Head of caudate nucleus (tissue), 42 donors: ENCODE measurements around the gene LRRC23.
"Not testable (repeated sequence)": the region's sequence is repeated elsewhere in the genome, so short reads cannot be mapped to it uniquely, and the experiment has no call there.

Source experiments
- DNase-seq, 42 donors: peaks; one replicate each; pipeline versions ENCODE4 v3.0.0 to v3.0.0-alpha.2; 2020 to 2021; ENCODE audit warnings: mixed read lengths in 7 of 42
- intact Hi-C: fragments of 100-400 bp; cut with DNase I; formaldehyde crosslinking; loops from one replicate; pipeline ENCODE4 v1.15.0; 2022

The LRRC23 gene, protein sequence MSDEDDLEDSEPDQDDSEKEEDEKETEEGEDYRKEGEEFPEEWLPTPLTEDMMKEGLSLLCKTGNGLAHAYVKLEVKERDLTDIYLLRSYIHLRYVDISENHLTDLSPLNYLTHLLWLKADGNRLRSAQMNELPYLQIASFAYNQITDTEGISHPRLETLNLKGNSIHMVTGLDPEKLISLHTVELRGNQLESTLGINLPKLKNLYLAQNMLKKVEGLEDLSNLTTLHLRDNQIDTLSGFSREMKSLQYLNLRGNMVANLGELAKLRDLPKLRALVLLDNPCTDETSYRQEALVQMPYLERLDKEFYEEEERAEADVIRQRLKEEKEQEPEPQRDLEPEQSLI

DNA sequence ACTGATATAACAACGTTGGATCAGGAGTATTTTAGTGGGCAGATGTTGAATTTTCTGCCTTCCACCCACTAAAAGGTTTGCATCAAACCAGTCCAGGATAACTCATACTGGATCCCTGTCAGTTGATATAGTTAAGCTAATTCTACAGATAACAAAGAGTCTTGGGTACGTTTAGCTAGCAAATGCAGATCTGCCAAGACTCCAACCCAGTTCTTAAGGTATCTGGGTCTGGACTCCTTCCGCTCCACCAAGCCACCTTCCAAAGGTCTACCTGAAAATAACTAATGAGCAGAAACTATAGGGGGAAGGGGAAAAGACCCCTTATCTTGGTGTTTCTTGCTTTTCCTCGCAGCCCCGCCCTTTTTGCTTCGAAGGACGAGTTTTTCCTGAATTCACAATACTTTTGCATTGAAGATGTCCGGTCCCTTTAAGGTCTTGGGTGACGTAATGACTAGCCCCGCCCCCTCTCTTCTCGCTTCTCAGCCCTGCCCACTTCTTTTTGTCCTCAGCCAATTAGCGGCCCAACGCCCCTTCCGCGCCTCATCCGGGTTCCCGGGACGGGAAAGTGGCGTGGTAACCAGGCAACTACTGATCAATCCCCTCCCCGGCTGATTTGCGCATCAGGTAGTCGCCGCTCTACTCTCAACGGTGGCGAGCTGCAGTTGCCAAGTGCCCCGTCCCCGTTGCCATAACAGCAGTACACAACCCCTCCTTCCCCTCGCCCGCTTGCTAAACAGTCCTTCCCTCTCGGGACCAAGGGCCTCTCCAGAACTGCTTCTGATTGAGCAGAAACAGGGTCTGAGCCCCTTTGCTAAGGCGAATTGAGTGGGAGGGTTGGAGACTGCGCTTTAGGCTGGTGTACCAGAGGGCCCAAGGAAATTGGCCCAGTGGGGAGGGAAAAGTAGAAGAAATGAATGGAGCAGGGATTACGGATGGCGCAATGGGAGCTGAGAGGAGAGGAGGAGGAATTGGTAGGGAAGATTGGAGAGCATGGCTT, at the start of gene LRRC23:
LRRC23 (plus strand) TSS at position 543 of the 997 bp plus-strand sequence. CDS start 812 bp downstream, outside the sequence.
- DNase-seq = peak; percentile 97 to 100 (median 99)
- intact Hi-C loops = no loop called here

DNA sequence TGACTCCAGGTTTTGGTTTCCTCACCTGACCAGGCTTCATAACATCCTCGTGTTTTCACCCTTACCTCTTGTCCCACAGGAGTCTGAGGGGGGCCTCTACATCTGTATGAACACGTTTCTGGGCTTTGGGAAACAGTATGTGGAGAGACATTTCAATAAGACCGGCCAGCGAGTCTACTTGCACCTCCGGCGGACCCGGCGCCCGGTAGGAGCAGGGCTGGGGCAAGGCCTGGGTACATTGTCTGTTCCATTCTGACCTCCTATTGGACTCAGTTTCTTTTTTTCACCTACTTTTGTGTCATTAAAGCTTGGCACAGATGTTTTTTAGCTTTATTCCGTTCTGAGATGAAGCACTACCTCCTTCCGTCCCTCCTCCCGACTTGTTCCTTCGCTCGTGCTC, 49.3 kb upstream of the LRRC23 start:
- DNase-seq = no peak
- intact Hi-C loops = no loop called here

DNA sequence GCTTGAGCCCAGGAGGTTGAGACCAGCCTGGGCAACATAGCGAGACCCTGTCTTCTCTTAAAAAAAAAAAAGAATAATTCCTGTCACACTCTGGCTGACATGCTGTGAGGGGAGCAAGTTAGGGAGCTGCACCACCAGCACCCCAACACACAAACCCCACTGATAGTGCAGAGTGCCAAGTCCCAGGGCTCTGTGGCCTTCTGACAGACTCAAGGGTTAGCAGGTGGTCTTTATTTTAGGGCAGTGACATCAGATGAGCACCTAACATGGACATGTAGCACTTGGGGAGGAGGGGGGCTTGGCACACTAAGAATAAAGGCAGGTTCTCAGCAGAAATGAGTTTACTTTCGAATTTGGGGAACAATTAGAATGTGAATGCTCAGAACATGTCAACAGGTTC, 45.8 kb upstream of the LRRC23 start:
- no peak for DNase-seq
- intact Hi-C loops = no loop called here

DNA sequence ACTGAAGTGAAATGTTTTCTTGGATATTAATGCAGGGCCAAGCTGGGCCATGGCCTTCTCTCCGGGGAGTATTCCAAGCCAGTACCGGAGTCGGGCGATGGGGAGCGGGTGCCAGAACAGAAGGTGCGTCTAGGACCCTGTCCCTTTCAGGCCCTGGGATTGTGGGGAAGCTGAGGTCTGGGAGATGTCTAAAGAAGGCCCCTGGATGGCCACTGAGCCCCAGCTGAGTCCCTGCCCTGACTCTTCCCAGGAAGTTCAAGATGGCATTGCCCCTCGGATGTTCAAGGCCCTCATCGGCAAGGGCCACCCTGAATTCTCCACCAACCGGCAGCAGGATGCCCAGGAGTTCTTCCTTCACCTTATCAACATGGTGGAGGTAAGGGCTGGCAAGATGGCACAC, 44.5 kb upstream of the LRRC23 start:
- intact Hi-C loops = no loop called here

DNA sequence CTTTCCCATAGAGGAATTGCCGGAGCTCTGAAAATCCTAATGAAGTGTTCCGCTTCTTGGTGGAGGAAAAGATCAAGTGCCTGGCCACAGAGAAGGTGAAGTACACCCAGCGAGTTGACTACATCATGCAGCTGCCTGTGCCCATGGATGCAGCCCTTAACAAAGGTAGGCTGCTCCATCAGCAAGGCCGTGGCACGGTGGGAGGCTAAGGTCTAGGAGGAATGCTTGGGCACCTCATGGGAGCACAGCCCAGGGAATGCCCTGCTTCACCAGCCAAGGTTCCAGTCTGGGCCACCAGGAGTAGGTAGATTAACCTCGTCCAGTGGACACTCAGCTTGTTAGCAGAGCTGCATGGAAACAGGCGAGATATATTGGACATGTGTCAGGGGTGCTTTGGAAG, 43.7 kb upstream of the LRRC23 start:
- intact Hi-C loops = no loop called here
- no peak for DNase-seq

More for the DNA sequence above, 44.5 kb upstream of the LRRC23 start:
- DNase-seq = no peak

DNA sequence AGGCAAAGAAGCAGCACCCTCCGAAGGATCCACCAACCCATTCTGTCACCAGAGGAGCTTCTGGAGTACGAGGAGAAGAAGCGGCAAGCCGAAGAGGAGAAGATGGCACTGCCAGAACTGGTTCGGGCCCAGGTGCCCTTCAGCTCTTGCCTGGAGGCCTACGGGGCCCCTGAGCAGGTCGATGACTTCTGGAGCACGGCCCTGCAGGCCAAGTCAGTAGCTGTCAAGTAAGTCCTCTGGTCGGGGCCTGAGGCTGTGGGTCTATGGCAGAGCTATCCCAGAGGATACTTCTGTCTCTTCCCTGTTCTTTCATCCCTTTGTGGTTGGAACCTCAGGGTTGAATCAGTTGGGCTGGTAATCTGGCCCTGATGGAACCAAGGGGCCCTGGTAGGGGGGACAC, 43.2 kb upstream of the LRRC23 start:
- DNase-seq = no peak
- intact Hi-C loops = no loop called here

DNA sequence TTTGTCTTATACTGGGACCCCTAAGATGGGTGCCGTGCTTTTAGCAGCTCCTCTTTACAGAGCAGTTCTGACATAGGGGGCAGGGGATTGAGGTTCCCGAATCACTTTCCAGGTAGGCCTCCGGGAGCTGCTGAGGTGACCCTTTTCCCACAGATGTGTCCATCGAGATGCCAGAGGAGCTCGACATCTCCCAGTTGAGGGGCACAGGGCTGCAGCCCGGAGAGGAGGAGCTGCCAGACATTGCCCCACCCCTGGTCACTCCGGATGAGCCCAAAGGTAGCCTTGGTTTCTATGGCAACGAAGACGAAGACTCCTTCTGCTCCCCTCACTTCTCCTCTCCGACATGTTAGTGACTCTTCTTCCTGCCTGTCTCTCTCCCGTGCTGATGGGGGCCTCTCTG, 41.6 kb upstream of the LRRC23 start:
- no peak for DNase-seq
- intact Hi-C loops = no loop called here

DNA sequence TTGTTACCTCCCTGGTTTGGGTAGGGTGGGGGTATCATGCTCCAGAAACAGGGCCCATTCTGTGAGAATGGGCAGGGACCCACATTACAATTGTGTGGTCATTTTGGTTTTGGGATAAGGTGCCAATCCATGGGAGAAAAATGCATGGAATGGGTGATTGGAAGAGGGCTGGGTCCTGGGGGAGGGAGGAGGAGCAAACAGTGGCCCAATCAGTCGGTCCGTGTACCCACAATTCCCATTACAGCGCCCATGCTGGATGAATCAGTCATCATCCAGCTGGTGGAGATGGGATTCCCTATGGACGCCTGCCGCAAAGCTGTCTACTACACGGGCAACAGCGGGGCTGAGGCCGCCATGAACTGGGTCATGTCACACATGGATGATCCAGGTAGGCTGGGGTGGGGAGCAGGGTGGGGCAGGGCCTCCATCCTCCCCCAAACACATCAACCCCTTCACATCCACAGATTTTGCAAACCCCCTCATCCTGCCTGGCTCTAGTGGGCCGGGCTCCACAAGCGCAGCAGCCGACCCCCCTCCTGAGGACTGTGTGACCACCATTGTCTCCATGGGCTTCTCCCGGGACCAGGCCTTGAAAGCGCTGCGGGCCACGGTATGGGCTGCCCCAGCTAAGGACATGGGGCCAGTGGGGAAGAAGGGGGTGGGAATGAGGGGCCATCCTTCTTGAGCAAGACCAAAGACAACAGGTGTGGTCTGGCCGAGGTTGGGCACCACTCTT, 40.9 kb upstream of the LRRC23 start:
- intact Hi-C loops = no loop called here
- DNase-seq = no peak

DNA sequence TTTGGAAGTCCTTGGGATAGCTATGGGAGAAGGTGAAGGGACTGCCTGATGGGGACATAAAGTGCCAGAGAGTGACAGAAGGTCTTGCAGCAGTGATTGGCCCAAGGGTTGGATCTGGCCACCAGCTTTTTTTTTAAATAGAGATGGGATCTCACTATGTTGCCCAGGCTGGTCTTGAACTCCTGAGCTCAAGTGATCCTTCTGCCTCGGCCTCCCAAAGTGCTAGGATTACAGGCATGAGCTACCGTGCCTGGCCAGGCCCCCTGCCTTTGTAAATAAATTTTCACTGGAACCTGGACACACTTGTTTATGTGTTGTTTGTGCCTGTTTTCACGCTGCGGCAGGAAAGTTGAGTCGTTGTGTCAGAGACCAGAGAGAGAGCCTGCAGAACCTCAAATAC, 39.3 kb upstream of the LRRC23 start:
- intact Hi-C loops = not testable (repeated sequence)

DNA sequence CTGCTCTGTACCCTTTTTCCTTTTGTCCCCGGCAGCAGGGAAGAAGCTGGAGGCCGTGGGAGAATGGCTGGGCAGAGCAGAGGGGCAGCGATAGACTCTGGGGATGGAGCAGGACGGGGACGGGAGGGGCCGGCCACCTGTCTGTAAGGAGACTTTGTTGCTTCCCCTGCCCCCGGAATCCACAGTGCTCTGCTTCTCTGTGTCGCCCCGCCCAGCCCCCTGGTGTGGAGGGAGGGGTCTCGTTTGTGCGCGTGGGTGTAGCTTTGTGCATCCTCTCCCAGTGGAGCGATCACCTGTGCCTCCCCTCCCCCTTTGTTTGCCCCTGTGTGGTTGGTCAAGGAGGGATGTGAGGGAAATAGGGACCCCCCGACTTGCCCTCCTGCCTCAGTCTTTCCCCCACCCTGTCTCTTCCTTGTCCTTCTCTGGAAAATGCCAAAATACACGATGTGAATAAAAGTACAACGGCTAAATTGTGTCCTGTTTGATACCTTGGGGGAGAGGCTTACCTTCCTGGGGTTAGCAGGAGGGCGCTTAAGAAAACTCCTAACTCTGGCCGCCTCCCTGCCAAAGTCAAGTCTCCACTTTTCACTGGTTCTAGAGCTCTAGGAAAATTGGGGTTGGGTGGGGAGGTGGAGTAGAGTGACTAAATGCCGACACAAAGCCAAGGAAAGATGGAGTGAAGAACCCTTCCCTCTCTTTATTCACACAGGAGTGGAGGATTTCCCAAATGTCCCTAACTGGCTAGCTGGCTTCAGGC, 38.3 kb upstream of the LRRC23 start:
- intact Hi-C loops = no loop called here
- DNase-seq = no peak

More for the DNA sequence above, 39.3 kb upstream of the LRRC23 start:
- DNase-seq = not testable (repeated sequence)

DNA sequence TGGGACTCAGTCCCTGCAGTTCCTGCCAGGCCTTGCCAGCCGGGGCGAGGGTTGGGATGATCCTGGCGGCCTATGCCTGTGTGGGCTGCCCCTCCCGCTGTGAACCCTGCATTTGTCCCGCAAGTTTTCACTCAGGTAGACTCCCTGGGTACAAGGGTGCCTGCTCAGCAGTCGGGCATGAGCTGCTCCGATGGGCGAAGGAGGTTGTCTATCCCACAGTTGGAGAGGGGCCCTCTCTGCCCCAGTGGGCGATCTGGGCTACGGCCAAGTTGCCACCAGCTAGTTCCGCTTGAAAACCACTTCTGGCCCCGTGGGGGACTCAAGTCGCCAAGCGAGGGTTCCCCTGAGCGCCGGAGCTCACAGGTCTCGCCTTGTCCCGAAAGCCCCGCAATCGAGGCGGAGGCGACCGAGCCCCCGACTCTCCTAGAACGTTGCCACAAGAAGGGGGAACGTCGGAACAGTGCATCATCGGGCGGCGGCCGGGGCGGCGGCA, 37.7 kb upstream of the LRRC23 start:
- DNase-seq = peak in 10 of 42 donors; percentile 19 to 59 (median 41)
- intact Hi-C loops = no loop called here

DNA sequence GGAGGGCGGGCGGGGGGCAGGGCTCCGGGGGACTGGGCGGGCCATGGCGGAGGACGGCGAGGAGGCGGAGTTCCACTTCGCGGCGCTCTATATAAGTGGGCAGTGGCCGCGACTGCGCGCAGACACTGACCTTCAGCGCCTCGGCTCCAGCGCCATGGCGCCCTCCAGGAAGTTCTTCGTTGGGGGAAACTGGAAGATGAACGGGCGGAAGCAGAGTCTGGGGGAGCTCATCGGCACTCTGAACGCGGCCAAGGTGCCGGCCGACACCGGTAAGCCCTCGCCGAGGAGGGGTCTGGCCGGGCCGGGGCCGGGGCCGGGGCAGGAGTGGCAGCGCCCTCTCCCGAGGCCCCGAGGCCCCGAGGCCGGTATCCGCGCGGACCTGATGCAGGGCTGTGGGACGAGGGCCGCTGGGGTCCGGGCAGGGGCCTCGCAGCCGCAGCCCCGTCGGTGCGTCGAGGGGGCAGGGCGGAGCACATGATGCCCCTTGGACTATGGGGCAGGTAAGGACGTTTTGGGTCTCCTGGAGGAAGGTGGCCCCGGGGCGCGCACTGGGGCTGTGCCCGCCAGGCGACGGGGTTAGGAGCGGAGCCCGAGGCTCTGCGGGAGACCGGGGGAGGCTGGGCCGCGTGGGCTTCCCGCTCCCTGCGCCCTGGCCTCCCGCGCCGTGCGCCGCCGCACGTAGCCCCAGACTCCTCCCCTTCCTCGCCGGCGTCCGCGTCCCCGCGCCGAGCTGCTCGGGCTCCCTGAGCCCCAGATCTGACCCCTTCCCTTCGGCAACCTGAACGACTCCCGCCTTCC, 37.0 kb upstream of the LRRC23 start, which contains the start of gene TPI1:
TPI1 (plus strand) TSS at position 119 of the 798 bp plus-strand sequence; CDS start at position 155, 36 bp downstream.
- intact Hi-C loops = no loop called here
- peak; percentile 64 to 96 (median 90) for DNase-seq

DNA sequence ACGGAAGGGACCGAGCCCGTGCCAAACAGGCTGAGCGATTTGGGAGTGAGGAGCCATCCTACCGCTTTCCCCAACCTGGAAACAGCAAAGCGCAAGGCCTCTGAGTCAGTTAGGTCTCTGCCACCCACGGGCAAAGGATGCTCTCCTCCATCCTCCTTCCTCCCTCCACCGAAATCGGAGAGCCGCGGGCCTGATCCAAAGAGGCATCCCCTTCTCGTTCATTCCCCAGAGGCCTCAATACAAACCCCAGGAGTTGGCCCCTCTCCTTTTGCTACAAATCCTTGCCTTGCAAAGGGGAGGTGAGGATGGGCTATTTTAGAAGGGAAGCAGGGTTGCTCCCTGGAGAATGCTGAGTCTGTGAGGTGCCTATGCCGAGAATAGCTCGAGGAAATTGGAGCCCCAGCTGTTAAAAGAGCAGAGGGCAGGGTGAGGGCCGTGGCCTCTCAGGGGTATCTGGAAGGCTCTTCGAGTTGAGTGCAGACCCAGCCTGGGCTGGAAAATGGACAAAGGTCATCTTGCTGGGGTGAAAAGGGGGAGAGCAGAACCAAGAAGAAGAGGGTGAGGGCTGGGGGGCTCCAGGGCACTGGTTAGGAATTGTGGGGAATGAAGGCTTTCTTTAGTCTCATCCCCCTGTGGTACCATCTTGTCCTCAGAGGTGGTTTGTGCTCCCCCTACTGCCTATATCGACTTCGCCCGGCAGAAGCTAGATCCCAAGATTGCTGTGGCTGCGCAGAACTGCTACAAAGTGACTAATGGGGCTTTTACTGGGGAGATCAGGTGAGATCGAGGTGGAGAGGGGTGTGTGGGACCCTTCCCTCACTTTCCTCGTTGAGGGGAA, 36.2 kb upstream of the LRRC23 start:
- intact Hi-C loops = no loop called here
- peak in 9 of 42 donors; percentile 17 to 78 (median 31) for DNase-seq

DNA sequence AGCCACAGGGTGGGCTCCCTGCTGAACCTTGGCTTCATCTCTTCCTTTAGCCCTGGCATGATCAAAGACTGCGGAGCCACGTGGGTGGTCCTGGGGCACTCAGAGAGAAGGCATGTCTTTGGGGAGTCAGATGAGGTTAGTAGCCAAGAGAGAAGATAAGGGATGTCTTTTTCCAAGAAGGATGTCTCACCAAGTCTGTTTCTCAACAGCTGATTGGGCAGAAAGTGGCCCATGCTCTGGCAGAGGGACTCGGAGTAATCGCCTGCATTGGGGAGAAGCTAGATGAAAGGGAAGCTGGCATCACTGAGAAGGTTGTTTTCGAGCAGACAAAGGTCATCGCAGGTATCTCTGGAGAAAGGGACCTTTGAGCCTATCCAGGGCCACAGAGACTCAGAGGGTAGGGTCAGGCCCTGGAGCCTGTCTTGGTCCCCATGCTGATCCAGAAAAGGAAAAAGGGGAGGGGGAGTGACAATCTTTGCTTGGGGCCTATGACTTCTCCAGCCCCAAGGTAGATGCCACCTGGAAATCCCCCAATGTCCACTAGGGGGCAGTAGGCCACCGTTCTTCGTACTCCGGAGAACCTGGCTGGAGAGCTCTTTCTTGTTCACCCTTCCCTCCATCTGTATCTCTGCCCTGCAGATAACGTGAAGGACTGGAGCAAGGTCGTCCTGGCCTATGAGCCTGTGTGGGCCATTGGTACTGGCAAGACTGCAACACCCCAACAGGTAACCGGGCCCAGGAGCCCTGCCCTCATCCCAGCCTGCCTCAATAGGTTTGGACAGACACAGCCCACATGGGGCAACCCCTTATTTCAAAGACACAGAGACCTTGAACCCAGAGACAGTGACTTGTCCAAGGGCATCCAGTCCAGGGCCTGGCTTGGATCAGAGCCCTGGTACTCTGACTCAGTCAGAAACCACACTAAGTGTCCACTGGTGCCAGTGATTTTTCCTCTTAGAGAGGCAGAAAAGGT, 35.3 kb upstream of the LRRC23 start:
- peak; percentile 53 to 94 (median 85) for DNase-seq
- intact Hi-C loops = no loop called here

DNA sequence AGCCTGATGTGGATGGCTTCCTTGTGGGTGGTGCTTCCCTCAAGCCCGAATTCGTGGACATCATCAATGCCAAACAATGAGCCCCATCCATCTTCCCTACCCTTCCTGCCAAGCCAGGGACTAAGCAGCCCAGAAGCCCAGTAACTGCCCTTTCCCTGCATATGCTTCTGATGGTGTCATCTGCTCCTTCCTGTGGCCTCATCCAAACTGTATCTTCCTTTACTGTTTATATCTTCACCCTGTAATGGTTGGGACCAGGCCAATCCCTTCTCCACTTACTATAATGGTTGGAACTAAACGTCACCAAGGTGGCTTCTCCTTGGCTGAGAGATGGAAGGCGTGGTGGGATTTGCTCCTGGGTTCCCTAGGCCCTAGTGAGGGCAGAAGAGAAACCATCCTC, 34.3 kb upstream of the LRRC23 start:
- intact Hi-C loops = not testable (repeated sequence)
- DNase-seq = peak in 1 of 42 donors; percentile 21
